Mucosa of descending colon (tissue), 3 donors: ENCODE data around the gene GABRR2. TPM values are rescaled to one million over a fixed set of nuclear protein-coding genes. Genes with fewer than 3 reads are reported as not detected.
"Not testable (repeated sequence)": the region's sequence is repeated elsewhere in the genome, so short reads cannot be mapped to it uniquely, and the experiment has no call there.

Experiments
- ATAC-seq: fragments of 200-7000 bp; cut with Tn5 transposase; one replicate; pipeline ENCODE4 v1.9.1; 2020; ENCODE audit warnings: mild to moderate bottlenecking, moderate library complexity
- DNase-seq, 3 donors: peaks; one replicate each; pipeline ENCODE4 v3.0.0-alpha.2; 2020
- H3K36me3 ChIP-seq: fragments of 200-600 bp; one replicate; pipeline ENCODE4 v1.8.0; 2021; ENCODE audit warnings: low read depth, mild to moderate bottlenecking
- H3K4me1 ChIP-seq: fragments of 200-600 bp; one replicate; pipeline ENCODE4 v1.8.0; 2021; ENCODE audit warnings: low read depth, mild to moderate bottlenecking
- H3K4me3 ChIP-seq: fragments of 200-600 bp; one replicate; pipeline ENCODE4 v1.8.0; 2021; ENCODE audit warnings: mild to moderate bottlenecking
- H3K9me3 ChIP-seq: fragments of 200-600 bp; one replicate; pipeline ENCODE4 v1.8.0; 2021; ENCODE audit warnings: mild to moderate bottlenecking
- intact Hi-C, 2 donors: fragments of 100-400 bp; cut with DNase I in 1 of 2; cut with micrococcal nuclease in 1 of 2; formaldehyde crosslinking; loops; one replicate each; pipeline versions ENCODE4 v1.11.0 to v1.11.1; 2022; cut with DNase I, micrococcal nuclease
- total RNA-seq, 3 donors: library from RNA; stranded (reverse); fragmentation: NEBNext Ultra II Directional in 2 of 3; extraction: Animal tissue kit (Norgen Biotek cat#: 25700) in 2 of 3; gene quantifications; one replicate each; pipeline versions ENCODE4 v1.2.1 to v1.2.4, GENCODE V29; 2021 to 2023
- TF ChIP-seq, protein P1 (sequence below): fragments of 200-600 bp; IDR thresholded peaks from one replicate; pipeline ENCODE4 v1.8.0; 2022; ENCODE audit warnings: antibody characterized with exemption, mild to moderate bottlenecking
- donor health status: DM: no; HTN: no; CAD: no; lungs with moderate emphysema.
- donor health status: DM: no; HTN: no; CAD: no.
- donor health status: DM: no; HTN: yes; CAD: no.

Gene GABRR2
- total RNA-seq, 3 donors from 2014 or later = 0.63 to 2.4 (median 0.72) TPM

DNA sequence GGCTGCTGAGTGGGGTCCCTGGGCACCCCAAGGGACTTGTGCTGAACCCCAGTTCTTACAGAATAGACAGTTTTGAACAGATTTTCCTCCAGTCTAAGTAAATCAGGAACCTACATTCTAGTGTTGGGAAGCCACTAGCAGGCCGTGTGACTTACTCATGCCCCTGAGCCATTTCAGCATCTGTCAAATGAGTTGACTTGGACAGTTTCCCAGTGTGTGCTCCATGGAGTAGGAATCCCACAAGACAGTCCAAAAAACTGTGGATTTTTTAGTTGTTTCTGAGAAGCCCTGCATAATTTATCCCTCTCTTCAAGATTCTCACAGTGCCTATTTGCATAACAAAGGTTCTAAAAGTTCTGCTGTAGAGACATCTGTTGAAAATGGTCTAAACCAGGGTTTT is 2.1 kb downstream of the GABRR2 start:
- Histone ChIP-seq H3K4me1 (peaks cover 22% of the 10 kb centered on the region), H3K4me3 (no peak overlapping the region), H3K36me3 (no peaks in the 10 kb centered on the region), H3K9me3 (no peaks in the 10 kb centered on the region)
- DNase-seq = no peak
- intact Hi-C loops = no loop called here
- ATAC-seq = no peak
- TF ChIP-seq, protein P1, sequence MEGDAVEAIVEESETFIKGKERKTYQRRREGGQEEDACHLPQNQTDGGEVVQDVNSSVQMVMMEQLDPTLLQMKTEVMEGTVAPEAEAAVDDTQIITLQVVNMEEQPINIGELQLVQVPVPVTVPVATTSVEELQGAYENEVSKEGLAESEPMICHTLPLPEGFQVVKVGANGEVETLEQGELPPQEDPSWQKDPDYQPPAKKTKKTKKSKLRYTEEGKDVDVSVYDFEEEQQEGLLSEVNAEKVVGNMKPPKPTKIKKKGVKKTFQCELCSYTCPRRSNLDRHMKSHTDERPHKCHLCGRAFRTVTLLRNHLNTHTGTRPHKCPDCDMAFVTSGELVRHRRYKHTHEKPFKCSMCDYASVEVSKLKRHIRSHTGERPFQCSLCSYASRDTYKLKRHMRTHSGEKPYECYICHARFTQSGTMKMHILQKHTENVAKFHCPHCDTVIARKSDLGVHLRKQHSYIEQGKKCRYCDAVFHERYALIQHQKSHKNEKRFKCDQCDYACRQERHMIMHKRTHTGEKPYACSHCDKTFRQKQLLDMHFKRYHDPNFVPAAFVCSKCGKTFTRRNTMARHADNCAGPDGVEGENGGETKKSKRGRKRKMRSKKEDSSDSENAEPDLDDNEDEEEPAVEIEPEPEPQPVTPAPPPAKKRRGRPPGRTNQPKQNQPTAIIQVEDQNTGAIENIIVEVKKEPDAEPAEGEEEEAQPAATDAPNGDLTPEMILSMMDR = no peak

GRCh38 chr6:89311853-89312531 is 3.1 kb downstream of the GABRR2 start:
- Histone ChIP-seq H3K36me3 (no peaks in the 10 kb centered on the region), H3K4me1 (peaks cover 22% of the 10 kb centered on the region), H3K9me3 (no peaks in the 10 kb centered on the region), H3K4me3 (no peak overlapping the region)
- ATAC-seq (peak; percentile 77), DNase-seq (peak in 2 of 3 donors; percentile 58 to 60)
- TF ChIP-seq, protein P1 = no peak
- intact Hi-C loops = no loop called here

DNA sequence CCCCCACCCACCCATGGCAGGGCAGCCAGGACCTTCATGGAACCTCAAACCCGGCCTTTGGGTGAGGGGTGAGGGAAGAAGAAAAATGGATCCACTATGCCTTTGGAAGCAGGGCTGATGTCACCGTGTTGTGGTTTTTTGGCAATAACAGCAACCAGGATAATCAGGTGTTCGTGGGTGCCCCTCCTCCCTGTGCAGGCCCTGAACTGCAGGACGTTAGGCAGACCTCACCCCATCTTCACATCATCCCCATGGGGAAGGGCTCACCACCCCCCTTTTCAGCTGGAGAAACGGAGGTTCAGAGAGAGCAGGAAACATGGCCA is 3.6 kb downstream of the GABRR2 start:
- intact Hi-C loops = no loop called here
- Histone ChIP-seq H3K36me3 (no peaks in the 10 kb centered on the region), H3K4me3 (no peak overlapping the region), H3K4me1 (peaks cover 22% of the 10 kb centered on the region), H3K9me3 (no peaks in the 10 kb centered on the region)
- DNase-seq (no peak), ATAC-seq (no peak)
- TF ChIP-seq, protein P1 = no peak

DNA sequence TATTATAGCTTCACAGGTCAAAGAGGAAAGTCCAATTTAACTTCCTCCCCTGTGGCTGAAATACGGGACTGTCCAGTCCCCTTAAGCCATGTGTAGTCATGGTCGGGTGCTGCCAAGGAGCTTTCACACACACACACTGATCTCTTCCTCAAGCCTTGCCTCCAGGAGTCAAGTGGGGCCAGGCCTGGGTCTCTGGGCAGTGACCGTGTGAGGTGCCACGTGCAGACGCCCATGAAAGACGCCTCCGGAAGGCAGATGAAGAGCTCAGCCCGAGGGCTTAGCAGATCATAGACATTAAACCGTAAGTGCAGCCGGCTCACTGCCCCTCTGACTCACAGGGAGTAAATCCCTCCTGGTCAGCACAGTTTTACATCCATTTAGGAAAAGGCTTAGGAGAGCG is 4.2 kb downstream of the GABRR2 start:
- intact Hi-C loops = no loop called here

DNA sequence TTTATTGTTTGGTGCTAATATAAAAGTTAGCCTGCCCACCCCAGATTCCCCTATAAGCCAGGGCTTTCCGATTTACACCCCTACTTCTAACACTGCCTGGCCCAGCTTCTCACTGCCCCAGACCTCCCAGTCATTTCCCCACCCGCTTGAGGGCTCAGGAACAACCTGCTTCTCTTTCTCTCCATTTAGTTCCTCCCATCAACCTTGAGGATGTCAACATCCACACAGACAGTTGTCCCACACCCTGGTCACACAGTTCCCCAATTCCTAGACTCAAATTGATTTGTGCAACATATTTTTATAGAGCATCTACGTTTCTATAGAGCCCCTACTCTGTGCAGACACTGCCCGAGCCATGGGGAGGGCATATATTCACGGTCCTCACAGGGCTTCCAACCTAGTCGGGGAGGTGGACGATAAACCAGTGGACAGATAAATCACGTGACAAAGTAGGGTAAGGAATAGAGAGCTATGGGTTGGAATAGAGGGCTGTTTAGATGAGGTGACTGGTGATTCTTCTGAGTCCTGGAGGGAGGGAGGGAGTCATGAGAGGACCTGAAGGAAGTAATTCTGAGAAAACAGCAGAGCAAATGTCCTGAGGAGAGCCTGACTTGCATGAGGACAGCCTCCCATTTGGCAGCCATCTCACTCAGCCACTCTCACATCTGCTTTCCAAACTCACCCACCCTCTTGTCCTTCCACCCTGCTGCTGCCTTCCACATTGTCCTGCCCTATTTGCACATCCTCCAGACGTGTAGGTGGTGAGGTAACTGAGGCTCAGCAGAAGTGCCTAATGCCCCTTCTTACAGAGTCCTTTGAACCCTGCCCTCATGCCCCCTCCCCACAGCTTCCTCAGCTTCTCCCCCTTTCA is 6.3 kb downstream of the GABRR2 start:
- Histone ChIP-seq H3K36me3 (no peaks in the 10 kb centered on the region), H3K9me3 (no peaks in the 10 kb centered on the region), H3K4me1 (peaks cover 22% of the 10 kb centered on the region), H3K4me3 (no peak overlapping the region)
- DNase-seq (no peak), ATAC-seq (no peak)
- TF ChIP-seq, protein P1 = no peak
- intact Hi-C loops = no loop called here

More for the DNA sequence above, 4.2 kb downstream of the GABRR2 start:
- DNase-seq (no peak), ATAC-seq (peak; percentile 46)
- H3K4me1 ChIP-seq = peaks cover 22% of the 10 kb centered on the region
- H3K9me3 ChIP-seq = no peaks in the 10 kb centered on the region
- TF ChIP-seq, protein P1 = no peak
- no peaks in the 10 kb centered on the region for H3K36me3 ChIP-seq
- no peak overlapping the region for H3K4me3 ChIP-seq

DNA sequence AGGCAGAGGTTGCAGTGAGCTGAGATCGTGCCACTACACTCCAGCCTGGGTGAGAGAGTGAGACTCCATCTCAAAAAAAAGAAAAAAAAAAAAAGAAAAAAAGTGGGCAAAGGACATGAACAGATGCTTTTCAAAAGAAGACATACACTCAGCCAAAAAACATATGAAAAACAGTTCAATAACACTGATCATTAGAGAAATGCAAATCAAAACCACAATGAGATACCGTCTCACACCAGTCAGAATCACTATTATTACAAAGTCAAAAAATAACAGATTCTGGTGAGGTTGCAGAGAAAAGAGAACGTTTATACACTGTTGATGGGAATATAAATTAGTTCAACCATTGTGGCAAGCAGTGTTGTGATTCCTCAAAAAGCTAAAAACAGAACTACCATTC is 10.6 kb downstream of the GABRR2 start:
- ATAC-seq, H3K36me3 ChIP-seq, DNase-seq, H3K4me1 ChIP-seq, H3K4me3 ChIP-seq, intact Hi-C loops, H3K9me3 ChIP-seq: not testable (repeated sequence)
